Liver (tissue), 9 donors: Measurements from ENCODE around the gene PROX2. TPM values are rescaled to one million over a fixed set of nuclear protein-coding genes. Genes with fewer than 3 reads are reported as not detected.

Experiments used
- DNase-seq: peaks from one replicate; pipeline ENCODE4 v3.0.0-alpha.2; 2017; ENCODE audit warnings: low spot score
- H3K27ac ChIP-seq, 2 donors: one replicate each; pipeline ENCODE4 v1.7.0; 2013; ENCODE audit warnings: inconsistent platforms in 2 of 2, low read length in 2 of 2, control low read depth in 1 of 2, low read depth in 1 of 2, mild to moderate bottlenecking in 1 of 2
- H3K27me3 ChIP-seq, 4 donors: one replicate each; pipeline versions ENCODE4 v1.6.1 to v1.7.0; 2013; ENCODE audit warnings: low read length in 3 of 4, inconsistent platforms in 1 of 4, mild to moderate bottlenecking in 1 of 4, moderate library complexity in 1 of 4; ENCODE audit not compliant: control insufficient read depth in 4 of 4, insufficient read depth in 4 of 4
- H3K36me3 ChIP-seq, 4 donors: one replicate each; pipeline versions ENCODE4 v1.6.1 to v1.7.0; 2013; ENCODE audit warnings: low read length in 3 of 4, mild to moderate bottlenecking in 3 of 4, low read depth in 1 of 4, moderate library complexity in 1 of 4; ENCODE audit not compliant: control insufficient read depth in 4 of 4, insufficient read depth in 3 of 4
- H3K4me1 ChIP-seq, 4 donors: one replicate each; pipeline versions ENCODE4 v1.6.1 to v1.7.0; 2013; ENCODE audit warnings: low read length in 3 of 4, mild to moderate bottlenecking in 3 of 4, moderate library complexity in 1 of 4; ENCODE audit not compliant: control insufficient read depth in 4 of 4, insufficient read depth in 4 of 4
- H3K4me3 ChIP-seq, 3 donors: one replicate each; pipeline versions ENCODE4 v1.6.1 to v1.7.0; 2013; ENCODE audit warnings: low read length in 3 of 3, control low read depth in 1 of 3, low read depth in 1 of 3, mild to moderate bottlenecking in 1 of 3
- H3K9ac ChIP-seq, 2 donors: one replicate each; pipeline ENCODE4 v1.7.0; 2013; ENCODE audit warnings: low read length in 2 of 2, mild to moderate bottlenecking in 2 of 2, moderate library complexity in 2 of 2, control low read depth in 1 of 2, low read depth in 1 of 2
- H3K9me3 ChIP-seq, 4 donors: one replicate each; pipeline versions ENCODE4 v1.6.1 to v1.7.0; 2013; ENCODE audit warnings: low read length in 3 of 4; ENCODE audit not compliant: control insufficient read depth in 4 of 4
- EGR1 ChIP-seq, 2 donors: IDR thresholded peaks; 2 replicates each; pipeline ENCODE4 v1.6.1; 2016 to 2018; ENCODE audit warnings: antibody characterized with exemption in 2 of 2, low read depth in 2 of 2
- FOXA1 ChIP-seq: IDR thresholded peaks from 2 replicates; pipeline ENCODE4 v1.6.1; 2016; ENCODE audit warnings: antibody characterized with exemption
- FOXA2 ChIP-seq: IDR thresholded peaks from 2 replicates; pipeline ENCODE4 v1.6.1; 2016; ENCODE audit warnings: antibody characterized with exemption
- GABPA ChIP-seq, 2 donors: IDR thresholded peaks in 1 of 2; conservative IDR thresholded peaks in 1 of 2; 2 replicates each; pipeline ENCODE4 v1.6.1; 2016; ENCODE audit warnings: antibody characterized with exemption in 2 of 2, mild to moderate bottlenecking in 1 of 2, moderate library complexity in 1 of 2
- HNF4A ChIP-seq, 2 donors: conservative IDR thresholded peaks; 2 replicates each; pipeline ENCODE4 v1.6.1; 2016; ENCODE audit warnings: antibody characterized with exemption in 2 of 2, mild to moderate bottlenecking in 2 of 2
- HNF4G ChIP-seq: IDR thresholded peaks from 2 replicates; pipeline ENCODE4 v1.6.1; 2016; ENCODE audit warnings: antibody characterized with exemption
- JUND ChIP-seq, 2 donors: IDR thresholded peaks; 2 replicates each; pipeline ENCODE4 v1.6.1; 2016; ENCODE audit warnings: antibody characterized with exemption in 2 of 2
- MAX ChIP-seq: IDR thresholded peaks from 2 replicates; pipeline ENCODE4 v1.6.1; 2016; ENCODE audit warnings: antibody characterized with exemption
- NR2F2 ChIP-seq: IDR thresholded peaks from 2 replicates; pipeline ENCODE4 v1.6.1; 2016; ENCODE audit warnings: antibody characterized with exemption
- REST ChIP-seq: IDR thresholded peaks from 2 replicates; pipeline ENCODE4 v1.6.1; 2016; ENCODE audit warnings: antibody characterized with exemption, mild to moderate bottlenecking
- RXRA ChIP-seq, 2 donors: IDR thresholded peaks; 2 replicates each; pipeline ENCODE4 v1.6.1; 2017 to 2018; ENCODE audit warnings: antibody characterized with exemption in 2 of 2, mild to moderate bottlenecking in 1 of 2
- SP1 ChIP-seq: IDR thresholded peaks from 2 replicates; pipeline ENCODE4 v1.6.1; 2018; ENCODE audit warnings: antibody characterized with exemption, mild to moderate bottlenecking
- TAF1 ChIP-seq: conservative IDR thresholded peaks from 2 replicates; pipeline ENCODE4 v1.6.1; 2016; ENCODE audit warnings: antibody characterized with exemption, mild to moderate bottlenecking
- YY1 ChIP-seq: IDR thresholded peaks from 2 replicates; pipeline ENCODE4 v1.6.1; 2016; ENCODE audit warnings: antibody characterized with exemption, mild to moderate bottlenecking
- ZBTB33 ChIP-seq: IDR thresholded peaks from 2 replicates; pipeline ENCODE4 v1.6.1; 2016; ENCODE audit warnings: antibody characterized with exemption
- WGBS: extraction: QIAGEN DNeasy Blood & Tissue Kit; methylation state at CpG from one replicate; pipeline ENCODE4 v1.1.7; 2013; 5-methylcytosine and 5-hydroxymethylcytosine counted together
- polyA plus RNA-seq, 2 donors: library from polyadenylated mRNA; stranded (reverse) in 1 of 2; unstranded in 1 of 2; fragments of 200-250 nt in 1 of 2; fragments of >200 nt in 1 of 2; fragmentation: Nextera tagmentation in 1 of 2; extraction: Ambion mirVana in 1 of 2; gene quantifications; one replicate each; pipeline versions ENCODE4 v1.2.1 to v1.2.3, GENCODE V29; 2013 to 2015
- total RNA-seq, 2 donors: library from RNA; depleted of rRNA; stranded (reverse); fragments of >200 nt; gene quantifications; one replicate each; pipeline ENCODE4 v1.2.3, GENCODE V29; 2014
- donor health status: healthy.
- donor health status: healthy.
- donor health status: healthy.
- donor health status: healthy.
- donor health status: healthy.

Gene PROX2
- total and polyA plus RNA-seq, 4 donors, result 0.06 TPM; not detected in 3

DNA sequence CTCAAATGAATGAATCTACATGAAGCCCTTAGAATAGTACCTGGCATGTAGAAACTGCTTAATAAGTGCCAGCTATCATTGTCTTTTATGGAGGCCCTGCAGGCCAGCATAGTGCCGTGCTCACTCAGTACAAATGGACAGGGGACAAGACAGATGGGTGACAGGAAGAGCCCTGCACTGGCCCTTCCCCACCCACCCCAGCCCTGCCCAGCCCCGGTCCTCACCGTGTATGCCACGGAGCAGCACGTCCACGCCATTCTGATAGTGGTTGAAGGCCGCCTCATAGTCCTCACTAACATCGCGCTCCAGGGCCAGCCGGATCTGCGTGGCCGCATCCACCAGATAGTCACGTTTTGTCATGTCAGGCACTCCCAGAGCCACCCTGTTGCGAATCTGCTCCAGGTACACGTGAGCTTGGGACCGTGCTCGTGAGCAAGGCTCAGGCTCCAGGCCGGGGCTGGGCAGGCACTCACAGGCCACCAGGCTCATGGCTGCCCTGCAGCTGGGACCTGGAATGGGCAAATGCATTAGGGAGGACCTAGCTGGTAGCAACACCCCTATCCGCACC, 45.2 kb upstream of the PROX2 start:
- Histone ChIP-seq H3K27ac (no peak overlapping the region), H3K9me3 (no peaks in the 10 kb centered on the region), H3K27me3 (peaks cover 0 to 2% (median 0%) of the 10 kb centered on the region in 4 donors), H3K9ac (no peak overlapping the region), H3K4me3 (no peak overlapping the region), H3K4me1 (peaks cover 0 to 13% (median 3%) of the 10 kb centered on the region in 4 donors), H3K36me3 (no peaks in the 10 kb centered on the region)
- TF ChIP-seq FOXA1 (no peak), YY1 (no peak), RXRA (IDR thresholded peaks at IDR 0.05) (no peak), SP1 (no peak), GABPA (IDR thresholded peaks at IDR 0.05 in 1 of 2, conservative IDR thresholded peaks at IDR 0.05 in 1 of 2) (no peak), NR2F2 (no peak), JUND (IDR thresholded peaks at IDR 0.05) (no peak), HNF4A (conservative IDR thresholded peaks at IDR 0.05) (no peak), TAF1 (no peak), MAX (no peak), REST (no peak)
- no peak for DNase-seq
- whole genome bisulfite sequencing, result 94% methylated on average over 19 of the region's 19 CpGs

DNA sequence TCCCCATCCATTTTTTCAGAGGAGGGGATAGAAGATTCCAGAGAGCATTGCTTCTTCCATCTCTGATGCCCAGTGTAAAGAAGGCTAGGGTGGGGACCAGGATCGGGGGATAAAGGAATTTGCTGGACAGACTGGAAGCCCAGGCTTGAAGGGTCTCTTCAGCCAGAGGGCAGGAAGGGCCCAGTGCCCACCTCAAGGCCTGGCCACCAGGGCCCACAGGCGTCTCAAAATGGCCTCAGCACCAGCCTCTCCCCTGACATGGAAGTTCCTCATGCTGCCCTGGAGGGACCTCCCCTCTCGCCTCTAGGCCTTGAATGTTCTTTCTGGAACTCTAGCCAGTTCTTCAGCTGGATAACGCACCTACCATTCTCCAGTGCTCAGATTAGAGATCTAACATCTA, 44.3 kb upstream of the PROX2 start:
- no peak for DNase-seq
- Histone ChIP-seq H3K27me3 (peaks cover 0 to 2% (median 0%) of the 10 kb centered on the region in 4 donors), H3K9ac (no peak overlapping the region), H3K9me3 (no peaks in the 10 kb centered on the region), H3K4me3 (no peak overlapping the region), H3K36me3 (no peaks in the 10 kb centered on the region), H3K27ac (no peak overlapping the region), H3K4me1 (peaks cover 0 to 13% (median 3%) of the 10 kb centered on the region in 4 donors)
- TF ChIP-seq JUND (IDR thresholded peaks at IDR 0.05) (no peak), NR2F2 (no peak), RXRA (IDR thresholded peaks at IDR 0.05) (no peak), FOXA2 (no peak), HNF4G (no peak), FOXA1 (no peak), TAF1 (no peak), ZBTB33 (no peak), HNF4A (conservative IDR thresholded peaks at IDR 0.05) (no peak), EGR1 (IDR thresholded peaks at IDR 0.05; ENCODE audit: low read depth in 2 of 2) (no peak), GABPA (IDR thresholded peaks at IDR 0.05 in 1 of 2, conservative IDR thresholded peaks at IDR 0.05 in 1 of 2) (no peak)
- WGBS, result 90% methylated on average over 4 of the region's 4 CpGs
